NCI-H2107 treated with DMSO at 0.1 percent for 48 hours (cell line): ENCODE data around the gene CCDC14.
A peak's percentile ranks its signal among the peaks of the same experiment; 100 is the strongest.
"Not testable (repeated sequence)": the region's sequence is repeated elsewhere in the genome, so short reads cannot be mapped to it uniquely, and the experiment has no call there.

Experiments used
- DNase-seq: peaks from one replicate; lab custom pipeline; 2025; ENCODE audit not compliant: unreplicated experiment; lab: John Stamatoyannopoulos, UW

Gene CCDC14

GRCh38 chr3:123960781-123961507 is at the start of gene CCDC14:
TSS of gene CCDC14 (minus strand) at chr3:123961229. CDS start at chr3:123961173, 56 bp downstream.
- peak; percentile 98 for DNase-seq

GRCh38 chr3:124008321-124008720 is 47.3 kb upstream of the CCDC14 start:
- not testable (repeated sequence) for DNase-seq

GRCh38 chr3:124007186-124007585 is 46.2 kb upstream of the CCDC14 start:
- DNase-seq, result no peak

- DNase-seq, result not testable (repeated sequence)
Measured at GRCh38 chr3:124002405-124003079, 41.5 kb upstream of the CCDC14 start.

- DNase-seq, result peak; percentile 22
Measured at GRCh38 chr3:124001366-124001765, 40.3 kb upstream of the CCDC14 start.

GRCh38 chr3:123997543-123997942 is 36.5 kb upstream of the CCDC14 start:
- DNase-seq, result no peak

- DNase-seq, result peak; percentile 57
Measured at GRCh38 chr3:123993818-123994217, 32.8 kb upstream of the CCDC14 start.

GRCh38 chr3:123991730-123992588 is 30.9 kb upstream of the CCDC14 start, which contains the start of gene ROPN1:
TSS of gene ROPN1 (minus strand) at chr3:123992124. CDS start at chr3:123980481, 11,643 bp downstream.
- DNase-seq, result not testable (repeated sequence)

- DNase-seq, result no peak
Measured at GRCh38 chr3:123986427-123986826, 25.4 kb upstream of the CCDC14 start.

GRCh38 chr3:123984957-123985356 is 23.9 kb upstream of the CCDC14 start:
- no peak for DNase-seq

- no peak for DNase-seq
Measured at GRCh38 chr3:123984350-123984749, 23.3 kb upstream of the CCDC14 start.

GRCh38 chr3:123981317-123981716 is 20.3 kb upstream of the CCDC14 start:
- not testable (repeated sequence) for DNase-seq

GRCh38 chr3:123980539-123980938 is 19.5 kb upstream of the CCDC14 start:
- DNase-seq, result no peak

- peak; percentile 46 for DNase-seq
Measured at GRCh38 chr3:123979525-123980501, 18.8 kb upstream of the CCDC14 start.

- DNase-seq, result not testable (repeated sequence)
Measured at GRCh38 chr3:123976904-123977303, 15.9 kb upstream of the CCDC14 start.

- not testable (repeated sequence) for DNase-seq
Measured at GRCh38 chr3:123976181-123976898, 15.3 kb upstream of the CCDC14 start.

- DNase-seq, result not testable (repeated sequence)
Measured at GRCh38 chr3:123975030-123975429, 14.0 kb upstream of the CCDC14 start.

- DNase-seq, result no peak
Measured at GRCh38 chr3:123971406-123971805, 10.4 kb upstream of the CCDC14 start.

GRCh38 chr3:123967260-123967659 is 6.2 kb upstream of the CCDC14 start:
- DNase-seq, result peak; percentile 69
